Liver (tissue), 9 donors: Measurements from ENCODE around the gene NAA16. TPM values are rescaled to one million over a fixed set of nuclear protein-coding genes. Genes with fewer than 3 reads are reported as not detected.

Experiments used
- DNase-seq: peaks from one replicate; pipeline ENCODE4 v3.0.0-alpha.2; 2017; ENCODE audit warnings: low spot score
- H3K27ac ChIP-seq, 2 donors: one replicate each; pipeline ENCODE4 v1.7.0; 2013; ENCODE audit warnings: inconsistent platforms in 2 of 2, low read length in 2 of 2, control low read depth in 1 of 2, low read depth in 1 of 2, mild to moderate bottlenecking in 1 of 2
- H3K27me3 ChIP-seq, 4 donors: one replicate each; pipeline versions ENCODE4 v1.6.1 to v1.7.0; 2013; ENCODE audit warnings: low read length in 3 of 4, inconsistent platforms in 1 of 4, mild to moderate bottlenecking in 1 of 4, moderate library complexity in 1 of 4; ENCODE audit not compliant: control insufficient read depth in 4 of 4, insufficient read depth in 4 of 4
- H3K36me3 ChIP-seq, 4 donors: one replicate each; pipeline versions ENCODE4 v1.6.1 to v1.7.0; 2013; ENCODE audit warnings: low read length in 3 of 4, mild to moderate bottlenecking in 3 of 4, low read depth in 1 of 4, moderate library complexity in 1 of 4; ENCODE audit not compliant: control insufficient read depth in 4 of 4, insufficient read depth in 3 of 4
- H3K4me1 ChIP-seq, 4 donors: one replicate each; pipeline versions ENCODE4 v1.6.1 to v1.7.0; 2013; ENCODE audit warnings: low read length in 3 of 4, mild to moderate bottlenecking in 3 of 4, moderate library complexity in 1 of 4; ENCODE audit not compliant: control insufficient read depth in 4 of 4, insufficient read depth in 4 of 4
- H3K4me3 ChIP-seq, 3 donors: one replicate each; pipeline versions ENCODE4 v1.6.1 to v1.7.0; 2013; ENCODE audit warnings: low read length in 3 of 3, control low read depth in 1 of 3, low read depth in 1 of 3, mild to moderate bottlenecking in 1 of 3
- H3K9ac ChIP-seq, 2 donors: one replicate each; pipeline ENCODE4 v1.7.0; 2013; ENCODE audit warnings: low read length in 2 of 2, mild to moderate bottlenecking in 2 of 2, moderate library complexity in 2 of 2, control low read depth in 1 of 2, low read depth in 1 of 2
- H3K9me3 ChIP-seq, 4 donors: one replicate each; pipeline versions ENCODE4 v1.6.1 to v1.7.0; 2013; ENCODE audit warnings: low read length in 3 of 4; ENCODE audit not compliant: control insufficient read depth in 4 of 4
- EGR1 ChIP-seq, 2 donors: IDR thresholded peaks; 2 replicates each; pipeline ENCODE4 v1.6.1; 2016 to 2018; ENCODE audit warnings: antibody characterized with exemption in 2 of 2, low read depth in 2 of 2
- FOXA1 ChIP-seq: IDR thresholded peaks from 2 replicates; pipeline ENCODE4 v1.6.1; 2016; ENCODE audit warnings: antibody characterized with exemption
- FOXA2 ChIP-seq: IDR thresholded peaks from 2 replicates; pipeline ENCODE4 v1.6.1; 2016; ENCODE audit warnings: antibody characterized with exemption
- GABPA ChIP-seq, 2 donors: IDR thresholded peaks in 1 of 2; conservative IDR thresholded peaks in 1 of 2; 2 replicates each; pipeline ENCODE4 v1.6.1; 2016; ENCODE audit warnings: antibody characterized with exemption in 2 of 2, mild to moderate bottlenecking in 1 of 2, moderate library complexity in 1 of 2
- HNF4A ChIP-seq, 2 donors: conservative IDR thresholded peaks; 2 replicates each; pipeline ENCODE4 v1.6.1; 2016; ENCODE audit warnings: antibody characterized with exemption in 2 of 2, mild to moderate bottlenecking in 2 of 2
- HNF4G ChIP-seq: IDR thresholded peaks from 2 replicates; pipeline ENCODE4 v1.6.1; 2016; ENCODE audit warnings: antibody characterized with exemption
- JUND ChIP-seq, 2 donors: IDR thresholded peaks; 2 replicates each; pipeline ENCODE4 v1.6.1; 2016; ENCODE audit warnings: antibody characterized with exemption in 2 of 2
- NR2F2 ChIP-seq: IDR thresholded peaks from 2 replicates; pipeline ENCODE4 v1.6.1; 2016; ENCODE audit warnings: antibody characterized with exemption
- RAD21 ChIP-seq, 2 donors: IDR thresholded peaks; 2 replicates each; pipeline ENCODE4 v1.6.1; 2016; ENCODE audit warnings: antibody characterized with exemption in 2 of 2, mild to moderate bottlenecking in 2 of 2
- REST ChIP-seq: IDR thresholded peaks from 2 replicates; pipeline ENCODE4 v1.6.1; 2016; ENCODE audit warnings: antibody characterized with exemption, mild to moderate bottlenecking
- RXRA ChIP-seq, 2 donors: IDR thresholded peaks; 2 replicates each; pipeline ENCODE4 v1.6.1; 2017 to 2018; ENCODE audit warnings: antibody characterized with exemption in 2 of 2, mild to moderate bottlenecking in 1 of 2
- SP1 ChIP-seq: IDR thresholded peaks from 2 replicates; pipeline ENCODE4 v1.6.1; 2018; ENCODE audit warnings: antibody characterized with exemption, mild to moderate bottlenecking
- TAF1 ChIP-seq: conservative IDR thresholded peaks from 2 replicates; pipeline ENCODE4 v1.6.1; 2016; ENCODE audit warnings: antibody characterized with exemption, mild to moderate bottlenecking
- YY1 ChIP-seq: IDR thresholded peaks from 2 replicates; pipeline ENCODE4 v1.6.1; 2016; ENCODE audit warnings: antibody characterized with exemption, mild to moderate bottlenecking
- WGBS: extraction: QIAGEN DNeasy Blood & Tissue Kit; methylation state at CpG from one replicate; pipeline ENCODE4 v1.1.7; 2013; 5-methylcytosine and 5-hydroxymethylcytosine counted together
- polyA plus RNA-seq, 2 donors: library from polyadenylated mRNA; stranded (reverse) in 1 of 2; unstranded in 1 of 2; fragments of 200-250 nt in 1 of 2; fragments of >200 nt in 1 of 2; fragmentation: Nextera tagmentation in 1 of 2; extraction: Ambion mirVana in 1 of 2; gene quantifications; one replicate each; pipeline versions ENCODE4 v1.2.1 to v1.2.3, GENCODE V29; 2013 to 2015
- total RNA-seq, 2 donors: library from RNA; depleted of rRNA; stranded (reverse); fragments of >200 nt; gene quantifications; one replicate each; pipeline ENCODE4 v1.2.3, GENCODE V29; 2014
- TF ChIP-seq, protein P1 (sequence below): IDR thresholded peaks from 2 replicates; pipeline ENCODE4 v1.6.1; 2016; ENCODE audit warnings: antibody characterized with exemption
- TF ChIP-seq, protein P2 (sequence below): IDR thresholded peaks from 2 replicates; pipeline ENCODE4 v1.6.1; 2016; ENCODE audit warnings: antibody characterized with exemption
- TF ChIP-seq, protein P3 (sequence below): fragments of 150-350 bp; IDR thresholded peaks from 2 replicates; pipeline ENCODE4 v1.5.1; 2017; ENCODE audit warnings: improper control_type of control experiment, low read depth, low read length; ENCODE audit not compliant: missing input control
- TF ChIP-seq, protein P4 (sequence below): IDR thresholded peaks from 2 replicates; pipeline ENCODE4 v1.6.1; 2016; ENCODE audit warnings: antibody characterized with exemption
- donor health status: healthy.
- donor health status: healthy.
- donor health status: healthy.
- donor health status: healthy.
- donor health status: healthy.

NAA16 gene
- total and polyA plus RNA-seq, 4 donors: 2.6 to 11.5 (median 9.2) TPM

GRCh38 chr13:41345165-41345913 lies 34.3 kb downstream of the NAA16 start:
- no peaks in the 10 kb centered on the region for H3K27me3 ChIP-seq
- no peak overlapping the region for H3K4me3 ChIP-seq
- H3K36me3 ChIP-seq: peaks cover 2 to 19% (median 5%) of the 10 kb centered on the region in 4 donors
- H3K9ac ChIP-seq: no peak overlapping the region
- no peaks in the 10 kb centered on the region for H3K9me3 ChIP-seq
- 87% methylated on average over 9 of the region's 9 CpGs for WGBS
- H3K27ac ChIP-seq: peak overlapping the region in 1 of 2 donors; percentile 12
- no peaks in the 10 kb centered on the region for H3K4me1 ChIP-seq
- DNase-seq: no peak
- TF ChIP-seq, protein P1, sequence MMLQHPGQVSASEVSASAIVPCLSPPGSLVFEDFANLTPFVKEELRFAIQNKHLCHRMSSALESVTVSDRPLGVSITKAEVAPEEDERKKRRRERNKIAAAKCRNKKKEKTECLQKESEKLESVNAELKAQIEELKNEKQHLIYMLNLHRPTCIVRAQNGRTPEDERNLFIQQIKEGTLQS: no peak
- TF ChIP-seq, protein P2, sequence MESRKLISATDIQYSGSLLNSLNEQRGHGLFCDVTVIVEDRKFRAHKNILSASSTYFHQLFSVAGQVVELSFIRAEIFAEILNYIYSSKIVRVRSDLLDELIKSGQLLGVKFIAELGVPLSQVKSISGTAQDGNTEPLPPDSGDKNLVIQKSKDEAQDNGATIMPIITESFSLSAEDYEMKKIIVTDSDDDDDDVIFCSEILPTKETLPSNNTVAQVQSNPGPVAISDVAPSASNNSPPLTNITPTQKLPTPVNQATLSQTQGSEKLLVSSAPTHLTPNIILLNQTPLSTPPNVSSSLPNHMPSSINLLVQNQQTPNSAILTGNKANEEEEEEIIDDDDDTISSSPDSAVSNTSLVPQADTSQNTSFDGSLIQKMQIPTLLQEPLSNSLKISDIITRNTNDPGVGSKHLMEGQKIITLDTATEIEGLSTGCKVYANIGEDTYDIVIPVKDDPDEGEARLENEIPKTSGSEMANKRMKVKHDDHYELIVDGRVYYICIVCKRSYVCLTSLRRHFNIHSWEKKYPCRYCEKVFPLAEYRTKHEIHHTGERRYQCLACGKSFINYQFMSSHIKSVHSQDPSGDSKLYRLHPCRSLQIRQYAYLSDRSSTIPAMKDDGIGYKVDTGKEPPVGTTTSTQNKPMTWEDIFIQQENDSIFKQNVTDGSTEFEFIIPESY: no peak
- no peak for TF ChIP-seq JUND (IDR thresholded peaks at IDR 0.05)
- TF ChIP-seq SP1: no peak
- no peak for TF ChIP-seq GABPA (IDR thresholded peaks at IDR 0.05 in 1 of 2, conservative IDR thresholded peaks at IDR 0.05 in 1 of 2)

- DNase-seq: no peak
- TF ChIP-seq YY1 (no peak), EGR1 (IDR thresholded peaks at IDR 0.05; ENCODE audit: low read depth in 2 of 2) (no peak), HNF4G (no peak), REST (no peak), SP1 (no peak), NR2F2 (no peak), HNF4A (conservative IDR thresholded peaks at IDR 0.05) (no peak), FOXA2 (no peak), RXRA (IDR thresholded peaks at IDR 0.05) (no peak), FOXA1 (no peak), GABPA (IDR thresholded peaks at IDR 0.05 in 1 of 2, conservative IDR thresholded peaks at IDR 0.05 in 1 of 2) (no peak), RAD21 (IDR thresholded peaks at IDR 0.05) (no peak), TAF1 (no peak), JUND (IDR thresholded peaks at IDR 0.05) (no peak)
- TF ChIP-seq, protein P2: no peak
- TF ChIP-seq, protein P1: no peak
- TF ChIP-seq, protein P3, sequence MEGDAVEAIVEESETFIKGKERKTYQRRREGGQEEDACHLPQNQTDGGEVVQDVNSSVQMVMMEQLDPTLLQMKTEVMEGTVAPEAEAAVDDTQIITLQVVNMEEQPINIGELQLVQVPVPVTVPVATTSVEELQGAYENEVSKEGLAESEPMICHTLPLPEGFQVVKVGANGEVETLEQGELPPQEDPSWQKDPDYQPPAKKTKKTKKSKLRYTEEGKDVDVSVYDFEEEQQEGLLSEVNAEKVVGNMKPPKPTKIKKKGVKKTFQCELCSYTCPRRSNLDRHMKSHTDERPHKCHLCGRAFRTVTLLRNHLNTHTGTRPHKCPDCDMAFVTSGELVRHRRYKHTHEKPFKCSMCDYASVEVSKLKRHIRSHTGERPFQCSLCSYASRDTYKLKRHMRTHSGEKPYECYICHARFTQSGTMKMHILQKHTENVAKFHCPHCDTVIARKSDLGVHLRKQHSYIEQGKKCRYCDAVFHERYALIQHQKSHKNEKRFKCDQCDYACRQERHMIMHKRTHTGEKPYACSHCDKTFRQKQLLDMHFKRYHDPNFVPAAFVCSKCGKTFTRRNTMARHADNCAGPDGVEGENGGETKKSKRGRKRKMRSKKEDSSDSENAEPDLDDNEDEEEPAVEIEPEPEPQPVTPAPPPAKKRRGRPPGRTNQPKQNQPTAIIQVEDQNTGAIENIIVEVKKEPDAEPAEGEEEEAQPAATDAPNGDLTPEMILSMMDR: no peak
- TF ChIP-seq, protein P4, sequence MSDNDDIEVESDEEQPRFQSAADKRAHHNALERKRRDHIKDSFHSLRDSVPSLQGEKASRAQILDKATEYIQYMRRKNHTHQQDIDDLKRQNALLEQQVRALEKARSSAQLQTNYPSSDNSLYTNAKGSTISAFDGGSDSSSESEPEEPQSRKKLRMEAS: no peak
- H3K36me3 ChIP-seq: peaks cover 2 to 19% (median 4%) of the 10 kb centered on the region in 4 donors
- no peak overlapping the region for H3K9ac ChIP-seq
- no peaks in the 10 kb centered on the region for H3K27me3 ChIP-seq
- WGBS: 80% methylated on average over 9 of the region's 9 CpGs
- H3K27ac ChIP-seq: no peak overlapping the region
- H3K4me3 ChIP-seq: no peak overlapping the region
- no peaks in the 10 kb centered on the region for H3K4me1 ChIP-seq
- H3K9me3 ChIP-seq: no peaks in the 10 kb centered on the region
Observed at GRCh38 chr13:41345914-41346589, 35.0 kb downstream of the NAA16 start.
